ENCODE measurements around the gene KIF3C. TPM values are rescaled to one million over a fixed set of nuclear protein-coding genes. Genes with fewer than 3 reads are reported as not detected.
A peak's percentile ranks its signal among the peaks of the same experiment; 100 is the strongest.
"Not testable (repeated sequence)": the region's sequence is repeated elsewhere in the genome, so short reads cannot be mapped to it uniquely, and the experiment has no call there.

The KIF3C gene
- total RNA-seq, 1 donor from 2014 or later, result 13.2 TPM

DNA sequence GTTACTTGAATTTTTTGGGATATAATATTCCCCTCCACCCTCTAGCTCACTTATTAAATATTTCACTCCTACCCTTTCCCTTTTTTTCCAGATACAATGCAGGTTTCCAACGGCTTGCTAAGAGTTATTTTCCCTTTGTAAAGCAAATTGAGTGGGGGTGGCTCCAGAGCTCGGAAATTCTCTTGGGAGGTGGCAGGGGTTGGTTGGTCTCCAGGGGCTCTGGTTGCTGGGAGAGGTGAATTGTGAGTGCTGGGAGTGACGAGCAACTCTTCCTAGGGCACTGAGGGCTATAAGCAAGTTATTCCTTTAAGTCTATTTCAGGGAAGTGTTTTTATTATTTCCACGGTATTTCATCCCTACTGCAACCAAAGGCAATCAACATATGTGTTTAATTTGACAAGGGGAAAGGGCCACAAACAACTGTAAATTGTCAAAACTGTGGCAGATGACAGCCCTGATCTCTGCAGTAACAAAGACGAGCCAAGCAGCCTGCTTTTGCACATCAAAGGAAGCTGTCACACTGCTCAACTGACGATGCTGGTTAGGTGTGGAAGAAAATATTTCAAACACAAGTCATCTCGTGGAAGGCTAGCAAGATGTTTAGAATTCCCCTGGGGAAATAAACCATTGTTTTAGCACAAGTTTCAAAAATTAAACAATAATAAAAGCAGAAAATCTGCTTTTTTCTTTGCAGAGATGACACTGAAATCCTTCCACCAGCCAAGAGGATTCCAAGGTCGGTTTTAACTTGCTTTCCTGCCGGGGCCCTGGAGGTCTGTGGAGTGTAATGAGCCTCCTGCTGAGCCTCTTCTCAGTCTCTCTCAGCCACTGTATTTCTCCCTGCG, 69.2 kb downstream of the KIF3C start:
- Histone ChIP-seq H3K27me3 (no peaks in the 10 kb centered on the region), H3K4me3 (peak overlapping the region; percentile 9), H3K36me3 (no peaks in the 10 kb centered on the region), H3K4me1 (peaks cover 11% of the 10 kb centered on the region), H3K79me2 (ENCODE audit: low read depth) (no peaks in the 10 kb centered on the region), H4K20me1 (ENCODE audit: low read depth) (no peaks in the 10 kb centered on the region), H3K9me3 (ENCODE audit: low read depth) (no peaks in the 10 kb centered on the region), H3K9ac (no peak overlapping the region), H3F3A (ENCODE audit: low read depth) (peaks cover 15% of the 10 kb centered on the region), H3K4me2 (peak overlapping the region; percentile 73), H2AFZ (replicated peaks) (peak overlapping the region; percentile 48), H3K27ac (no peak overlapping the region)
- peaks cover 27% of the 10 kb centered on the region for H3K4me1 Mint-ChIP-seq
- H3K27me3 Mint-ChIP-seq (ENCODE audit: insufficient read depth, low read depth), result peaks cover 5% of the 10 kb centered on the region
- peak; percentile 32 for DNase-seq (ENCODE audit: low spot score)
- peaks cover 3% of the 10 kb centered on the region for H3K9me3 Mint-ChIP-seq
- peak overlapping the region; percentile 87 for H3K27ac Mint-ChIP-seq
- H3K4me3 Mint-ChIP-seq, result peak overlapping the region; percentile 79
- TF ChIP-seq EZH2 (IDR thresholded peaks at IDR 0.05) (no peak), EZH2phosphoT487 (IDR thresholded peaks at IDR 0.05) (no peak)
- TF ChIP-seq, protein P1, sequence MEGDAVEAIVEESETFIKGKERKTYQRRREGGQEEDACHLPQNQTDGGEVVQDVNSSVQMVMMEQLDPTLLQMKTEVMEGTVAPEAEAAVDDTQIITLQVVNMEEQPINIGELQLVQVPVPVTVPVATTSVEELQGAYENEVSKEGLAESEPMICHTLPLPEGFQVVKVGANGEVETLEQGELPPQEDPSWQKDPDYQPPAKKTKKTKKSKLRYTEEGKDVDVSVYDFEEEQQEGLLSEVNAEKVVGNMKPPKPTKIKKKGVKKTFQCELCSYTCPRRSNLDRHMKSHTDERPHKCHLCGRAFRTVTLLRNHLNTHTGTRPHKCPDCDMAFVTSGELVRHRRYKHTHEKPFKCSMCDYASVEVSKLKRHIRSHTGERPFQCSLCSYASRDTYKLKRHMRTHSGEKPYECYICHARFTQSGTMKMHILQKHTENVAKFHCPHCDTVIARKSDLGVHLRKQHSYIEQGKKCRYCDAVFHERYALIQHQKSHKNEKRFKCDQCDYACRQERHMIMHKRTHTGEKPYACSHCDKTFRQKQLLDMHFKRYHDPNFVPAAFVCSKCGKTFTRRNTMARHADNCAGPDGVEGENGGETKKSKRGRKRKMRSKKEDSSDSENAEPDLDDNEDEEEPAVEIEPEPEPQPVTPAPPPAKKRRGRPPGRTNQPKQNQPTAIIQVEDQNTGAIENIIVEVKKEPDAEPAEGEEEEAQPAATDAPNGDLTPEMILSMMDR (IDR thresholded peaks at IDR 0.05), result no peak
- H3K36me3 Mint-ChIP-seq, result no peaks in the 10 kb centered on the region

DNA sequence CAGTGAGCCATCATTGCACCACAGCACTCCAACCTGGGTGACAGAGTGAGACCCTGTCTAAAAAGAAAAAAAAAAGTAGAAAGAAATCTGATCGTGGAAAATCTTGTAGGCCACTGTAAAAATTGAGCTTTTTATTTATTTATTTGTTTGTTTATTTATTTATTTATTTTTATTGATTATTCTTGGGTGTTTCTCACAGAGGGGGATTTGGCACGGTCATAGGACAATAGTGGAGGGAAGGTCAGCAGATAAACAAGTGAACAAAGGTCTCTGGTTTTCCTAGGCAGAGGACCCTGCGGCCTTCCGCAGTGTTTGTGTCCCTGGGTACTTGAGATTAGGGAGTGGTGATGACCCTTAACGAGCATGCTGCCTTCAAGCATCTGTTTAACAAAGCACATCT, 72.7 kb downstream of the KIF3C start:
- Histone ChIP-seq H3K4me1 (peaks cover 11% of the 10 kb centered on the region), H3F3A (ENCODE audit: low read depth) (peaks cover 15% of the 10 kb centered on the region)
- not testable (repeated sequence) for H3K27ac Mint-ChIP-seq; H3K27me3 Mint-ChIP-seq (ENCODE audit: insufficient read depth, low read depth); H3K9me3 ChIP-seq (ENCODE audit: low read depth); H3K27ac ChIP-seq; H3K36me3 ChIP-seq; H4K20me1 ChIP-seq (ENCODE audit: low read depth); H3K9me3 Mint-ChIP-seq; H2AFZ ChIP-seq (replicated peaks); H3K79me2 ChIP-seq (ENCODE audit: low read depth); H3K27me3 ChIP-seq; H3K4me3 ChIP-seq; H3K4me3 Mint-ChIP-seq; H3K36me3 Mint-ChIP-seq; H3K4me2 ChIP-seq; H3K9ac ChIP-seq; DNase-seq (ENCODE audit: low spot score)
- peaks cover 20% of the 10 kb centered on the region for H3K4me1 Mint-ChIP-seq

DNA sequence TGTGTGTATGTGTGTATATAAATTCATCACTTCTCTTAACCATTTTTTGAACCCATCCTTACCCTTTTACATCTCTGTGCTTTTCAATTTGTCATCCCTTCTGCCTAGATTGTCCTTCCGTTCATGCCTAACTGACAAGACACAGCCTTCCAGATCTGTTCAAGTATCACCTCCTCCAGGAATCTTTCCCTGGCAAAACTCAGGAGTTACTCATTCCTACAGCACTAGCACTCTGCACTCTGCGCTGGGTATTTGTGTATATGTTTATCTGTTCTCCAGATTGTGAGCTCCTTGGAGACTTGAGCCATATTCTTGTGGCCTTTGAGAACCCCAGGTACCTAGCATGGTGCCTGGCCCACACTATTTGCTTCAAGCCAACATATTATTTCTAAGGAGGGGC, 77.2 kb downstream of the KIF3C start:
- H3K9me3 ChIP-seq (ENCODE audit: low read depth), result no peaks in the 10 kb centered on the region
- no peak for DNase-seq (ENCODE audit: low spot score)
- Mint-ChIP-seq H3K4me1 (no peaks in the 10 kb centered on the region), H3K27me3 (ENCODE audit: insufficient read depth, low read depth) (peaks cover 5% of the 10 kb centered on the region), H3K4me3 (no peak overlapping the region), H3K36me3 (no peaks in the 10 kb centered on the region), H3K27ac (no peak overlapping the region), H3K9me3 (peaks cover 4% of the 10 kb centered on the region)
- TF ChIP-seq, protein P1 (IDR thresholded peaks at IDR 0.05), result no peak
- TF ChIP-seq EZH2phosphoT487 (IDR thresholded peaks at IDR 0.05), result no peak
- TF ChIP-seq EZH2 (IDR thresholded peaks at IDR 0.05), result no peak
- no peak overlapping the region for H3K9ac ChIP-seq
- H3K4me3 ChIP-seq, result no peak overlapping the region
- H3K27ac ChIP-seq, result no peak overlapping the region
- no peak overlapping the region for H2AFZ ChIP-seq (replicated peaks)
- H3K4me2 ChIP-seq, result no peak overlapping the region
- no peaks in the 10 kb centered on the region for H3F3A ChIP-seq (ENCODE audit: low read depth)
- H3K36me3 ChIP-seq, result no peaks in the 10 kb centered on the region
- no peaks in the 10 kb centered on the region for H3K4me1 ChIP-seq
- H4K20me1 ChIP-seq (ENCODE audit: low read depth), result no peaks in the 10 kb centered on the region
- no peaks in the 10 kb centered on the region for H3K79me2 ChIP-seq (ENCODE audit: low read depth)
- H3K27me3 ChIP-seq, result no peaks in the 10 kb centered on the region

DNA sequence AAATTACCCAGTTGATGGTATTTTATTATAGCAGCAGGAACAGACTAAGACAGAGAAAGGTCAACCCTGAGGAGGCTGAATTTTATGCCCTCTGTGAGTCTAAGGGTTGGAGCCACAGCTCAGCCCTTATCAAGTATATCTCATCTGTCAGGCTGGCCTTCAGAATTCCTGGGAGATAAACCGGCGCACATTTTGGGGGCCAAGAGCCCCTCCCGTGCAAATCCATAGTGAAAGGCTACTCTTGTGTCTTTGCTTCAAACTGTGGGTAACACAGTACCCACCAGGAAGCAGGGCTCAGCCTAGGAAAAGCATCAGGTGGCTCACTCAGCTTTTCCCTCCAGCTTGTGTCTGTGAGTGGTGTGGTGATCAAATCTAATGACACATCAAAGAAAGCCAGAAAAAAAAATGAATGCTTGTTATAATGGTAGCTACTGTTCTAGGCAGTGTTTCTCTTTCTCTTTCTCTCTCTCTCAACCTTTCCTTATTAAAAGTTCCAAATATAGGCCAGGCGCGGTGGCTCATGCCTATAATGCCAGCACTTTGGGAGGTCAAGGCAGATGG, 79.0 kb downstream of the KIF3C start:
- DNase-seq (ENCODE audit: low spot score), result no peak
- TF ChIP-seq EZH2phosphoT487 (IDR thresholded peaks at IDR 0.05), result no peak
- TF ChIP-seq, protein P1 (IDR thresholded peaks at IDR 0.05), result no peak
- no peak for TF ChIP-seq EZH2 (IDR thresholded peaks at IDR 0.05)
- Histone ChIP-seq H3K4me1 (no peaks in the 10 kb centered on the region), H3K27ac (no peak overlapping the region), H3K27me3 (no peaks in the 10 kb centered on the region), H3K79me2 (ENCODE audit: low read depth) (no peaks in the 10 kb centered on the region), H3K9me3 (ENCODE audit: low read depth) (no peaks in the 10 kb centered on the region), H4K20me1 (ENCODE audit: low read depth) (no peaks in the 10 kb centered on the region), H3K36me3 (no peaks in the 10 kb centered on the region), H3K4me3 (no peak overlapping the region), H3F3A (ENCODE audit: low read depth) (no peaks in the 10 kb centered on the region), H3K4me2 (no peak overlapping the region), H3K9ac (no peak overlapping the region), H2AFZ (replicated peaks) (no peak overlapping the region)
- H3K9me3 Mint-ChIP-seq, result peaks cover 4% of the 10 kb centered on the region
- H3K4me3 Mint-ChIP-seq, result no peak overlapping the region
- H3K36me3 Mint-ChIP-seq, result no peaks in the 10 kb centered on the region
- H3K27ac Mint-ChIP-seq, result no peak overlapping the region
- H3K4me1 Mint-ChIP-seq, result no peaks in the 10 kb centered on the region
- peaks cover 4% of the 10 kb centered on the region for H3K27me3 Mint-ChIP-seq (ENCODE audit: insufficient read depth, low read depth)
